Measurements from ENCODE around the gene TBL3.

The TBL3 gene

GRCh38 chr16:2019518-2019920 lies 47.7 kb downstream of the TBL3 start, which contains the start of gene NPW:
NPW (plus strand) TSS chr16:2019785.
- DNase-seq (ENCODE audit: low spot score) = no peak

- DNase-seq (ENCODE audit: low spot score) = no peak
These were observed 48.3 kb downstream of the TBL3 start for GRCh38 chr16:2019921-2020831.

DNA sequence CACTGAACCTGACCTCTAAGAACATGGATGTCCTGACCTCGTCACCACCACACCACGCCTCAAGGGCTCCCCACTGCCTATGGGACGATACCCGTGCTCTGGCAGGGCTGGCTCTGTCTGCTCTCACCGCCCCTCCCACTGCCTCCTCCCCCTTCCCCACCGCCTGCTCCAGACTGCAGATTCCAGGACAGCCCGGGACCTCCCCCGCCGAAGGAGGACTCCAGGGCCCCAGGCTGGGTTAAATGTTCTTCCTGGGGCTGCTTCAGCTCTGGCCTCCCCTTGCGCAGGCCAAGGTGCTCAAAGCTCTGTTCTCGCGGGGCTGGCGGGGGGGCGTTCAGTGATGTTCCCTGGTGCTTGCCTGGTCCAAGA lies 50.9 kb downstream of the TBL3 start:
- DNase-seq (ENCODE audit: low spot score) = no peak

DNA sequence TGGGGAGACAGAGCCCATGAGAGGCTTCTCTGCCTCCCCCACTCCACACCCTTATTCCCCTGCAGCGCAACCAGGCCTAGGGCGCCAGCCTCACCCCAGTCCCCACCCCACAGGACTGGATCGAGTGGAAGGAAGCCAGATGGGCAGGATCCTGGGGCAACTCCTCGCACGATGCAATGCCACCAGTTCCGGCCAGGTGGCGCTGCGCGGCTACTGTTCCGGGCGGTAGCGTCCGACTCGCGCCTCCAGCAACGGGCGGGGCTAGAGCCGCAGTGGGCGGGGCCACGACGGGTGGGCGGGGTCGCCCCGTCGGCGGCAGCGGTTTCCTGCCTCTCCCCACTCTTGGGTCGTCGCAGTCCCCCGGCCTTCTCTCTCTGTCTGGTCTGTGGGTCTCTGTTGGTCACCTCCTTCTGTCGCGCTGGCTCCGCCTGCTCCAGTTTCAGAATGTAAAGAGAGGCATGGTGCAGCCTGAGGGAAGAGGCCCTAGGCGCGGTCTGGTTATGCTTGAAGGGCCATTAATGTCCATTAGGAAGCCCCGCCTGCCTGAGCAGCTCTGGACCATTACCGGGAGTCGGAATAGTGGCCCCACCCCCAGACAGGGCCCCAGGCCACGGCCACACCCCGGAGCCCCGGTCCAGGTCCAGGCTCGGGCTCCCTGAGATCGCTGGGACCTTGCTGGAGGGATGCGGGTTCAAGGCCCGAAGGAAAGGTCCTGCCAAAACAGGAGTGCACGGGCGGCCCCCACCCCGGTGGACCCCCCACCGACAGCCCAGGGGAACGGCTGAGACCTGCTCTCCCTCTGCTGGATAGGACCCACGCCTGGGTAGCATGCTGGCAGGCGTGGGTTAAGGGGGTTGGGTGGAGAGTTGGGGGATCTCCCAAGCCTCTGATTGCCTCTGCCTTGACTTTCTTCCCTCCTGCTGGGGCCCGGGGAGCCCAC lies 51.5 kb downstream of the TBL3 start:
- DNase-seq (ENCODE audit: low spot score) = peak; percentile 96

- no peak for DNase-seq (ENCODE audit: low spot score)
These were observed 52.2 kb downstream of the TBL3 start for GRCh38 chr16:2024032-2024420.

- DNase-seq (ENCODE audit: low spot score) = no peak
These were observed 53.4 kb downstream of the TBL3 start for GRCh38 chr16:2025251-2025650.

DNA sequence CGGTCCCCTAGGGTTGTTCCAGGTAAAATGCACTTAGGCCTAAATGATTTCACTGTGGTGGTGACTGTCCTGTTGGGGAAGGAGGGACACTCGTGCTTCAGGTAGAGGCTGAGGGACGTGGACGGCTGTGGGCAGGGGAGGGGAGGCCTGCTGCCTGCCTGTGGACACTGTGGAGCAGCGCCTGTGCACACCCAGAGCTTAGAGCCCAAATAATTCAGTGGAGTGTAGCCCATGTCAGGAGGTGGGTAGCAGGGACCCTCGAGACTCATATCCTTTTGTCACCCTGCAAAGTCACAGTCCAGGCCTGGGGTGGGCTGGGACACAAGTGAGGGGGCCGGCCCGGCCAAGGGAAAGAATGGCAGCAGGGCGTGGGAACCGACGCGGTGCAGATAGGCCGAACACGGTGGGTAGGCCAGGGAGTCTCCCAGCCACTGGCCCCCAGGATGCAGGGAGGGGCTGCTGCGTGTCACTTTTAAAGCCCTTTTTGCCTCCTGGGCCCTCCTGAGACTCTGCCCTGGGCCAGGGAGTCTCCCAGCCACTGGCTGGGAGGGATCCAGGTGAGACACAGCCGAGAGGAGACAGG lies 54.1 kb downstream of the TBL3 start:
- DNase-seq (ENCODE audit: low spot score) = no peak

GRCh38 chr16:2026461-2027023 lies 54.7 kb downstream of the TBL3 start, which contains the start of gene NHERF2:
NHERF2 (plus strand) TSS chr16:2026902; CDS start chr16:2027006, 104 bp downstream.
- peak; percentile 63 for DNase-seq (ENCODE audit: low spot score)

DNA sequence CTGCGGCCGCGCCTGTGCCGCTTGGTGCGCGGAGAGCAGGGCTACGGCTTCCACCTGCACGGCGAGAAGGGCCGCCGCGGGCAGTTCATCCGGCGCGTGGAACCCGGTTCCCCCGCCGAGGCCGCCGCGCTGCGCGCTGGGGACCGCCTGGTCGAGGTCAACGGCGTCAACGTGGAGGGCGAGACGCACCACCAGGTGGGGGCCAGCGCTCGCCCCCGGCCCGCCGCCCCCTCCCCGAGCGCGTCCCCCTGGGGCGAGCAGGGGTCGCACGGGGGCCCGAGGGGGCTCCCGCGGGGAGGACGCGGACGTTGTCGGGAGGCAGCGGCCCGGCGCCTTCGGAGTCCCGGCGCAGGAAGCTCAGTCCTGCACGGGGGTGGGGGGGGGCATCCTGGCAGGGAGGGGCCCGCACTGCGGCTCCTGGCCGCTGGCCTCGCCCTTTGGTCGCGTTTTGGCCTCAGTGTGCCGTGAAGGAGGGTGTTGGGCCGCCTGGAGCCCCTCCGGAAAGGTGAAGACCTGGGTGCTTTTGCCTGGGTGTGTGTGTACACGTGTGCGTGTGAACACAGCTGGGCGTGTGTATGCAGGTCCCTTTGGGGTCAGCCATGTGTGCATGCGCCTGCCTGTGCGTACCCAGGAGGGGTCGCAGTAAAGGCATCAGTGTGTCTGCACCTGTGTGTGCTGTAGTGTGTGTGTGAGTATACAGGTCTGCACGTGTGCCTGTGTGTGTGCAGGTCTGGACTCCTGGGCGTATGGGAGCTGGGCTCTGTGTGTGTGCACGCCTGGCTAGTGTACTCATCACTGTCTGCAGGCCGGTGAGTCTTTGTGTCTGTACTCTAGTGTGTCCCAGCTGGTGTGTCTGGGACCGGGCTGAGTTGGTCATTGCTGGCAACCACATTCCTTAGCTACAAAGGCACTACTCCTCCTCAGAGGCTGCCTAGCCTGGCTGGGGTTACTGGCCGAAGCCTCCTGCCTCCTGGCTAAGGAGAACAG lies 55.5 kb downstream of the TBL3 start:
- DNase-seq (ENCODE audit: low spot score) = no peak

GRCh38 chr16:2028146-2028545 lies 56.3 kb downstream of the TBL3 start:
- DNase-seq (ENCODE audit: low spot score) = no peak

DNA sequence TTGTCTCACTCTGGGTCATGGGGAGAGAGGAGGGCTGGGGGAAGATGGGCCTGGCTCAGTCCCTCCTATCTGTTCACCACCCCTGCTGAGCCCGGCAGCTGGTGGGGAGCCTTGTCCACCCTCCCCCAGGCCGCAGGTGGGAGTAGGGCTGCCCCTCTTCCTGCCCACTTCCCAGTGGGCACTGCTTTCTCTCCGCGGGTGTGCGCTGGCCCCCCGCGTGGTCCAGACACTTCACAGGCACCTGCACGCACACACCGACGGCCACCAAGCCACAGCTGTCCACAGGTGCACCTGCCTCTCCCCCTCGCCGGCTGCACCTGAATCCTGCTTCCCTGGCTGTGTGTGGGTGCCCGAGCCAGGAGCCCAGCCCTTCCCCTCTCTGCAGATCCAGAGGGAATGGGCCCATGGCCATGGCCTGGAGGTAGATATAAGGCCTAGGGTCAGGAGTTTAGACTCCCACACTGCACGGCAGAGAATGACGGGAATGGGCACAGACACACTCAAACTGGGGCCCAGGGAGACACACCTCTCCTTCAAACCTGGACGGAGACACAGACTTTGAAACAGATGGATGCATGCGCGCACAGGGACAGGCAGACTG lies 56.9 kb downstream of the TBL3 start:
- no peak for DNase-seq (ENCODE audit: low spot score)

- DNase-seq (ENCODE audit: low spot score) = no peak
These were observed 57.5 kb downstream of the TBL3 start for GRCh38 chr16:2029350-2029749.

- no peak for DNase-seq (ENCODE audit: low spot score)
These were observed 58.2 kb downstream of the TBL3 start for GRCh38 chr16:2030036-2030435.

- DNase-seq (ENCODE audit: low spot score) = no peak
These were observed 59.3 kb downstream of the TBL3 start for GRCh38 chr16:2031081-2031577.

All from AG08395 (cell line).